A549 treated with RU486 at 1 μM for 4 hours (cell line): ENCODE measurements around the gene ITGA11. TPM values are rescaled to one million over a fixed set of nuclear protein-coding genes. Genes with fewer than 3 reads are reported as not detected.

Source experiments
- total RNA-seq: library from RNA; stranded (reverse); fragments of 200-300 nt; extraction: Qiagen RNA extraction; gene quantifications from 5 replicates; pipeline ENCODE4 v1.2.3, GENCODE V29; 2022; ENCODE audit warnings: low read depth

Gene ITGA11
- 2.2 to 8.2 TPM (median 5.4 TPM) in 5 replicates for total RNA-seq

GRCh38 chr15:68431792-68432401, at the start of gene ITGA11:
Gene ITGA11, minus strand, starts transcription at chr15:68432163. Its CDS starts 97 bp downstream, at chr15:68432066.

GRCh38 chr15:68277603-68278344, 154.2 kb downstream of the ITGA11 start, which contains the start of gene FEM1B:
Gene FEM1B, plus strand, starts transcription at chr15:68277745. Its CDS starts 673 bp downstream, at chr15:68278418.

Other genes starting within 250 kb of the ITGA11 start
- 7.2 to 11.3 TPM (median 9.5 TPM) in 5 replicates for gene CALML4, start 226.8 kb downstream of the ITGA11 start, total RNA-seq
- gene CLN6, start 202.4 kb downstream of the ITGA11 start, total RNA-seq = 60.4 to 85.0 TPM (median 79.6 TPM) in 5 replicates
- gene FEM1B, start 154.4 kb downstream of the ITGA11 start, total RNA-seq = 17.8 to 26.1 TPM (median 23.3 TPM) in 5 replicates
- 2.8 to 4.4 TPM (median 3.6 TPM) in 5 replicates for gene CORO2B, start 146.8 kb upstream of the ITGA11 start, total RNA-seq